HepG2 (cell line): Measurements from ENCODE around the gene TGFBR1. TPM values are rescaled to one million over a fixed set of nuclear protein-coding genes. Genes with fewer than 3 reads are reported as not detected.

Experiments used
- EP300 ChIP-seq, 3 experiments: sonication (generic) in 1 of 3; formaldehyde crosslinking in 1 of 3; IDR thresholded peaks; 2 replicates each; pipeline versions ENCODE4 v1.5.1 to v1.6.1; 2011 to 2020; ENCODE audit warnings: low read depth in 2 of 3, low read length in 2 of 3, borderline replicate concordance in 1 of 3, improper control_type of control experiment in 1 of 3, mild to moderate bottlenecking in 1 of 3, missing genetic modification reagents in 1 of 3, moderate library complexity in 1 of 3
- FOXA1 ChIP-seq, 2 experiments: fragments of 450-650 bp in 1 of 2; sonication (generic) in 1 of 2; formaldehyde crosslinking in 1 of 2; IDR thresholded peaks; 2 replicates each; pipeline versions ENCODE4 v1.4.0 to v1.6.1; 2016 to 2020; ENCODE audit warnings: missing genetic modification reagents in 1 of 2
- FOXA3 ChIP-seq: IDR thresholded peaks from 2 replicates; pipeline ENCODE4 v1.6.1; 2016; ENCODE audit warnings: missing genetic modification reagents, missing compliant biosample characterization
- GABPA ChIP-seq, 2 experiments: IDR thresholded peaks; 2 replicates each; pipeline ENCODE4 v1.6.1; 2011 to 2016; ENCODE audit warnings: low read depth in 2 of 2, low read length in 1 of 2, missing biosample characterization in 1 of 2, missing genetic modification characterization in 1 of 2
- KLF15 ChIP-seq: sonication (generic); formaldehyde crosslinking; IDR thresholded peaks from 2 replicates; pipeline ENCODE4 v1.8.1; 2023; ENCODE audit warnings: borderline replicate concordance, mild to moderate bottlenecking, inconsistent platforms, missing genetic modification reagents, mixed read lengths
- MTF2 ChIP-seq: sonication (generic); formaldehyde crosslinking; IDR thresholded peaks from 2 replicates; pipeline ENCODE4 v1.5.0; 2020; ENCODE audit warnings: missing genetic modification reagents, borderline replicate concordance
- NFYC ChIP-seq: IDR thresholded peaks from 2 replicates; pipeline ENCODE4 v1.6.1; 2016; ENCODE audit warnings: missing genetic modification reagents, missing compliant biosample characterization
- POGK ChIP-seq: sonication (generic); formaldehyde crosslinking; conservative IDR thresholded peaks from 2 replicates; pipeline ENCODE4 v1.8.0; 2022; ENCODE audit warnings: mild to moderate bottlenecking, moderate library complexity, missing genetic modification reagents
- POLR2G ChIP-seq: fragments of 200-400 bp; formaldehyde crosslinking; IDR thresholded peaks from 2 replicates; pipeline ENCODE4 v1.6.1; 2018; ENCODE audit warnings: mild to moderate bottlenecking, low read depth, low read length, moderate library complexity
- RFX3 ChIP-seq: IDR thresholded peaks from 2 replicates; pipeline ENCODE4 v1.6.1; 2016; ENCODE audit warnings: missing biosample characterization, missing genetic modification reagents
- SAP130 ChIP-seq: IDR thresholded peaks from 2 replicates; pipeline ENCODE4 v1.6.1; 2016; ENCODE audit warnings: low read depth
- SOX5 ChIP-seq: IDR thresholded peaks from 2 replicates; pipeline ENCODE4 v1.6.1; 2016; ENCODE audit warnings: borderline replicate concordance
- SOX6 ChIP-seq, 2 experiments: fragments of 450-650 bp in 1 of 2; sonication (generic) in 1 of 2; formaldehyde crosslinking in 1 of 2; IDR thresholded peaks; 2 replicates each; pipeline versions ENCODE4 v1.4.0 to v1.6.1; 2017 to 2020; ENCODE audit warnings: antibody characterized with exemption in 1 of 2, mild to moderate bottlenecking in 1 of 2, missing genetic modification reagents in 1 of 2
- SRY ChIP-seq: sonication (generic); formaldehyde crosslinking; IDR thresholded peaks from 2 replicates; pipeline ENCODE4 v1.8.0; 2022; ENCODE audit warnings: mild to moderate bottlenecking, missing genetic modification reagents
- TCF7 ChIP-seq: sonication (generic); IDR thresholded peaks from 2 replicates; pipeline ENCODE4 v1.6.1; 2016; ENCODE audit warnings: antibody characterized with exemption, low read depth
- TMF1 ChIP-seq: sonication (generic); formaldehyde crosslinking; IDR thresholded peaks from 2 replicates; pipeline ENCODE4 v1.8.1; 2022; ENCODE audit warnings: low read depth, missing genetic modification reagents
- USF2 ChIP-seq, 2 experiments: sonication (generic) in 1 of 2; formaldehyde crosslinking in 1 of 2; IDR thresholded peaks; 2 replicates each; pipeline versions ENCODE4 v1.5.1 to v1.6.1; 2011 to 2020; ENCODE audit warnings: borderline replicate concordance in 1 of 2, low read depth in 1 of 2, low read length in 1 of 2, mild to moderate bottlenecking in 1 of 2, missing genetic modification reagents in 1 of 2, moderate library complexity in 1 of 2
- ZNF160 ChIP-seq: sonication (generic); formaldehyde crosslinking; IDR thresholded peaks from 2 replicates; pipeline ENCODE4 v1.8.0; 2022; ENCODE audit warnings: mild to moderate bottlenecking, inconsistent platforms, missing genetic modification reagents
- ZNF644 ChIP-seq: IDR thresholded peaks from 2 replicates; pipeline ENCODE4 v1.6.1; 2016; ENCODE audit warnings: low read depth
- ZNF850 ChIP-seq: sonication (generic); formaldehyde crosslinking; conservative IDR thresholded peaks from 2 replicates; pipeline ENCODE4 v1.9.0; 2021; ENCODE audit warnings: mild to moderate bottlenecking, missing genetic modification reagents
- polyA plus RNA-seq, 8 experiments: library from polyadenylated mRNA; depleted of rRNA in 3 of 8; stranded (reverse) in 7 of 8; unstranded in 1 of 8; fragments of >200 nt; fragmentation: Illumina TruSeq in 4 of 8; extraction: Trizol in 4 of 8; gene quantifications; 2 replicates each; pipeline versions ENCODE4 v1.2.1 to v1.2.3, GENCODE V29; 2011 to 2016; ENCODE audit warnings: low read depth in 4 of 8, missing spikeins in 1 of 8, mixed read lengths in 1 of 8; ENCODE audit not compliant: insufficient read depth in 1 of 8
- total RNA-seq, 5 experiments: library from RNA; depleted of rRNA; stranded (reverse); fragments of >200 nt; fragmentation: Illumina TruSeq; extraction: Trizol; gene quantifications; 2 replicates each; pipeline ENCODE4 v1.2.3, GENCODE V29; 2016; ENCODE audit warnings: low read depth in 1 of 5
- TF ChIP-seq, protein P1 (sequence below): sonication (generic); formaldehyde crosslinking; IDR thresholded peaks from 2 replicates; pipeline ENCODE4 v1.4.0; 2020; ENCODE audit warnings: mild to moderate bottlenecking, missing genetic modification reagents

The TGFBR1 gene
- total and polyA plus RNA-seq, 2 of the 13 experiments (the other 11 are each of a cell fraction or from before 2014, with no cell fraction given): 16.8 to 23.9 TPM

- TF ChIP-seq NFYC (CRISPR knock-in tag) (no peak), ZNF644 (CRISPR knock-in tag) (peak; percentile 83), SAP130 (CRISPR knock-in tag) (peak; percentile 18; the same call in 1 of the 2 replicates), RFX3 (CRISPR knock-in tag) (no peak), POLR2G (no peak), TCF7 (0 out of 2 replicates have a peak, but pooled peaks have one; percentile 10), ZNF850 (CRISPR knock-in tag) (no peak), SOX6 (IDR thresholded peaks at IDR 0.05) (no peak), SOX6 (CRISPR knock-in tag; IDR thresholded peaks at IDR 0.05) (peak; percentile 92), FOXA3 (CRISPR knock-in tag) (peak; percentile 33), FOXA1 (IDR thresholded peaks at IDR 0.05) (no peak), FOXA1 (CRISPR knock-in tag; IDR thresholded peaks at IDR 0.05) (no peak), TMF1 (no peak), GABPA (IDR thresholded peaks at IDR 0.05; ENCODE audit: low read depth, low read length) (no peak), GABPA (CRISPR knock-in tag; IDR thresholded peaks at IDR 0.05; ENCODE audit: low read depth) (no peak), USF2 (IDR thresholded peaks at IDR 0.05; ENCODE audit: low read depth, low read length) (no peak), USF2 (CRISPR knock-in tag; IDR thresholded peaks at IDR 0.05; ENCODE audit: borderline replicate concordance) (no peak), EP300 (IDR thresholded peaks at IDR 0.05; ENCODE audit: low read depth in 2 of 2, low read length in 2 of 2) (0 out of 4 replicates have a peak, but pooled peaks of 1 of the 2 experiments have one; percentile 31), EP300 (CRISPR knock-in tag; IDR thresholded peaks at IDR 0.05; ENCODE audit: borderline replicate concordance) (no peak), POGK (CRISPR knock-in tag) (no peak), SRY (CRISPR knock-in tag) (no peak), KLF15 (CRISPR knock-in tag) (no peak), SOX5 (peak; percentile 86), ZNF160 (no peak), MTF2 (CRISPR knock-in tag) (no peak)
- TF ChIP-seq, protein P1, sequence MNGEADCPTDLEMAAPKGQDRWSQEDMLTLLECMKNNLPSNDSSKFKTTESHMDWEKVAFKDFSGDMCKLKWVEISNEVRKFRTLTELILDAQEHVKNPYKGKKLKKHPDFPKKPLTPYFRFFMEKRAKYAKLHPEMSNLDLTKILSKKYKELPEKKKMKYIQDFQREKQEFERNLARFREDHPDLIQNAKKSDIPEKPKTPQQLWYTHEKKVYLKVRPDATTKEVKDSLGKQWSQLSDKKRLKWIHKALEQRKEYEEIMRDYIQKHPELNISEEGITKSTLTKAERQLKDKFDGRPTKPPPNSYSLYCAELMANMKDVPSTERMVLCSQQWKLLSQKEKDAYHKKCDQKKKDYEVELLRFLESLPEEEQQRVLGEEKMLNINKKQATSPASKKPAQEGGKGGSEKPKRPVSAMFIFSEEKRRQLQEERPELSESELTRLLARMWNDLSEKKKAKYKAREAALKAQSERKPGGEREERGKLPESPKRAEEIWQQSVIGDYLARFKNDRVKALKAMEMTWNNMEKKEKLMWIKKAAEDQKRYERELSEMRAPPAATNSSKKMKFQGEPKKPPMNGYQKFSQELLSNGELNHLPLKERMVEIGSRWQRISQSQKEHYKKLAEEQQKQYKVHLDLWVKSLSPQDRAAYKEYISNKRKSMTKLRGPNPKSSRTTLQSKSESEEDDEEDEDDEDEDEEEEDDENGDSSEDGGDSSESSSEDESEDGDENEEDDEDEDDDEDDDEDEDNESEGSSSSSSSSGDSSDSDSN (CRISPR knock-in tag): no peak
Measured at GRCh38 chr9:99173570-99174504, 68.9 kb downstream of the TGFBR1 start (continued).
